GM06990 (cell line): ENCODE results near the gene SERTM1.

ENCODE experiments used
- DNase-seq: peaks from one replicate; pipeline ENCODE4 v3.0.0-alpha.2; 2011; ENCODE audit not compliant: insufficient read length; ENCODE audit errors: extremely low read depth
- H3K27me3 ChIP-seq: replicated peaks from 2 replicates; pipeline ENCODE4 v1.6.0; 2011; ENCODE audit warnings: low read length; ENCODE audit not compliant: control insufficient read depth, insufficient read depth
- H3K36me3 ChIP-seq: 2 replicates; pipeline ENCODE4 v1.5.1; 2011; ENCODE audit warnings: low read length; ENCODE audit not compliant: control insufficient read depth, insufficient read depth
- H3K4me3 ChIP-seq: replicated peaks from 2 replicates; pipeline ENCODE4 v1.5.1; 2011; ENCODE audit warnings: low read depth, mild to moderate bottlenecking, control low read depth, low read length
- CTCF ChIP-seq: IDR thresholded peaks from 2 replicates; pipeline ENCODE4 v1.5.1; 2011; ENCODE audit warnings: low read length, control low read depth, mild to moderate bottlenecking, inconsistent platforms; ENCODE audit not compliant: insufficient read depth, poor library complexity, severe bottlenecking

SERTM1 gene

GRCh38 chr13:36712770-36713169, 39.0 kb downstream of the SERTM1 start:
- Histone ChIP-seq H3K4me3 (no peak overlapping the region), H3K27me3 (no peaks in the 10 kb centered on the region), H3K36me3 (no peaks in the 10 kb centered on the region)
- no peak for DNase-seq
- no peak for TF ChIP-seq CTCF

GRCh38 chr13:36713887-36714286, 40.1 kb downstream of the SERTM1 start:
- no peak for TF ChIP-seq CTCF
- no peaks in the 10 kb centered on the region for H3K36me3 ChIP-seq
- H3K27me3 ChIP-seq: no peaks in the 10 kb centered on the region
- DNase-seq: no peak
- no peak overlapping the region for H3K4me3 ChIP-seq

- H3K36me3 ChIP-seq: no peaks in the 10 kb centered on the region
- no peak for DNase-seq
- H3K27me3 ChIP-seq: no peaks in the 10 kb centered on the region
- H3K4me3 ChIP-seq: no peak overlapping the region
- TF ChIP-seq CTCF: no peak
Measured at GRCh38 chr13:36715841-36716240, 42.0 kb downstream of the SERTM1 start.

GRCh38 chr13:36717017-36717416, 43.2 kb downstream of the SERTM1 start:
- no peak for TF ChIP-seq CTCF
- no peaks in the 10 kb centered on the region for H3K36me3 ChIP-seq
- no peaks in the 10 kb centered on the region for H3K27me3 ChIP-seq
- no peak overlapping the region for H3K4me3 ChIP-seq
- DNase-seq: no peak

GRCh38 chr13:36717966-36718545, 44.2 kb downstream of the SERTM1 start:
- H3K4me3 ChIP-seq: no peak overlapping the region
- no peaks in the 10 kb centered on the region for H3K36me3 ChIP-seq
- no peak for TF ChIP-seq CTCF
- no peak for DNase-seq
- no peaks in the 10 kb centered on the region for H3K27me3 ChIP-seq

- no peak for DNase-seq
- no peak for TF ChIP-seq CTCF
- no peaks in the 10 kb centered on the region for H3K27me3 ChIP-seq
- no peaks in the 10 kb centered on the region for H3K36me3 ChIP-seq
- H3K4me3 ChIP-seq: no peak overlapping the region
Measured at GRCh38 chr13:36718686-36719085, 44.9 kb downstream of the SERTM1 start.
